Measurements from ENCODE around the gene NRF1. TPM values are rescaled to one million over a fixed set of nuclear protein-coding genes. Genes with fewer than 3 reads are reported as not detected.

NRF1 gene
- total and polyA plus RNA-seq, 2 of the 13 experiments (the other 11 are each of a cell fraction or from before 2014, with no cell fraction given) = 9.3 to 10.1 TPM

DNA sequence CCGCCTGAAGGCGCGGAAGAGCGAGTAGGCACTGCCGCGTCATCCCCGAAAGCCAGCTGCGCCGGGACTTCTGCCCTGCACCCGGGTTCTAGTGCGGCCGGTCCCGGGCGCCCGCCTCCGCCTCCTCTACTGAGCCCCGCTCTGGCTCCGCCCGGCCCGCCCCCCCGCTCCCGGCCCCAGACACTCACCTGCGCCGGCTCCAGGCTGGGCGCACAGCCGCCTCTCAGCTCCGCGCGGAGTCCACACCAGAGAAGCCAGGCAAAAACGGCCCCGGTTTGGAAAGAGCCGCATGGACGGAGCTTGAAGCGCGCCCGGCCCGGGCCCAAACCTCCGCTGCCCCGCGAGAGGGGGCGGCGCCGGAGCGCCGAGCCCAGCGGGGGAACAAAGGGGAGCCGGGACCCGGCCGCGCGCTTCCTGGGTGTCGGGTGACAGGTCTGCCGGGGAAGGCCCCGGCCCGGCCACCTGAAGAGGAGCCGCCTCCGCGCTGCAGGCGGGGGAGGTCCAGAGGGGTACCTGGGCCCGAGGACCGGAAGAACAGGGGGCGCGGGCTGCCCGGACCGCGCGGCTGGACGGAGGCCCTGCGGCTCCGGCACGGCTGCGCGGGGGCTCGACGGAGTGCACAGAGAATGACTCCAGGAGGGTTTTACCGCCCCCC lies 168.2 kb downstream of the NRF1 start (continued):
- TF ChIP-seq, protein P1, sequence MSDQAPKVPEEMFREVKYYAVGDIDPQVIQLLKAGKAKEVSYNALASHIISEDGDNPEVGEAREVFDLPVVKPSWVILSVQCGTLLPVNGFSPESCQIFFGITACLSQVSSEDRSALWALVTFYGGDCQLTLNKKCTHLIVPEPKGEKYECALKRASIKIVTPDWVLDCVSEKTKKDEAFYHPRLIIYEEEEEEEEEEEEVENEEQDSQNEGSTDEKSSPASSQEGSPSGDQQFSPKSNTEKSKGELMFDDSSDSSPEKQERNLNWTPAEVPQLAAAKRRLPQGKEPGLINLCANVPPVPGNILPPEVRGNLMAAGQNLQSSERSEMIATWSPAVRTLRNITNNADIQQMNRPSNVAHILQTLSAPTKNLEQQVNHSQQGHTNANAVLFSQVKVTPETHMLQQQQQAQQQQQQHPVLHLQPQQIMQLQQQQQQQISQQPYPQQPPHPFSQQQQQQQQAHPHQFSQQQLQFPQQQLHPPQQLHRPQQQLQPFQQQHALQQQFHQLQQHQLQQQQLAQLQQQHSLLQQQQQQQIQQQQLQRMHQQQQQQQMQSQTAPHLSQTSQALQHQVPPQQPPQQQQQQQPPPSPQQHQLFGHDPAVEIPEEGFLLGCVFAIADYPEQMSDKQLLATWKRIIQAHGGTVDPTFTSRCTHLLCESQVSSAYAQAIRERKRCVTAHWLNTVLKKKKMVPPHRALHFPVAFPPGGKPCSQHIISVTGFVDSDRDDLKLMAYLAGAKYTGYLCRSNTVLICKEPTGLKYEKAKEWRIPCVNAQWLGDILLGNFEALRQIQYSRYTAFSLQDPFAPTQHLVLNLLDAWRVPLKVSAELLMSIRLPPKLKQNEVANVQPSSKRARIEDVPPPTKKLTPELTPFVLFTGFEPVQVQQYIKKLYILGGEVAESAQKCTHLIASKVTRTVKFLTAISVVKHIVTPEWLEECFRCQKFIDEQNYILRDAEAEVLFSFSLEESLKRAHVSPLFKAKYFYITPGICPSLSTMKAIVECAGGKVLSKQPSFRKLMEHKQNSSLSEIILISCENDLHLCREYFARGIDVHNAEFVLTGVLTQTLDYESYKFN (CRISPR knock-in tag; conservative IDR thresholded peaks at IDR 0.05) = 0 out of 2 replicates have a peak, but pooled peaks have one; percentile 12
- TF ChIP-seq NR1H2 (CRISPR knock-in tag; IDR thresholded peaks at IDR 0.05; ENCODE audit: borderline replicate concordance, low read depth) (no peak), TGIF2 (CRISPR knock-in tag; IDR thresholded peaks at IDR 0.05) (no peak), ZFY (CRISPR knock-in tag; IDR thresholded peaks at IDR 0.05) (peak; percentile 65), ZNF598 (CRISPR knock-in tag; IDR thresholded peaks at IDR 0.05; ENCODE audit: borderline replicate concordance) (no peak), POLR2AphosphoS5 (IDR thresholded peaks at IDR 0.05; ENCODE audit: low read depth, low read length) (peak; percentile 21; the same call in 1 of the 2 replicates), ZNF235 (CRISPR knock-in tag; IDR thresholded peaks at IDR 0.05; ENCODE audit: borderline replicate concordance) (no peak), SAP130 (CRISPR knock-in tag; IDR thresholded peaks at IDR 0.05; ENCODE audit: low read depth) (peak; percentile 53)
- TF ChIP-seq, protein P2, sequence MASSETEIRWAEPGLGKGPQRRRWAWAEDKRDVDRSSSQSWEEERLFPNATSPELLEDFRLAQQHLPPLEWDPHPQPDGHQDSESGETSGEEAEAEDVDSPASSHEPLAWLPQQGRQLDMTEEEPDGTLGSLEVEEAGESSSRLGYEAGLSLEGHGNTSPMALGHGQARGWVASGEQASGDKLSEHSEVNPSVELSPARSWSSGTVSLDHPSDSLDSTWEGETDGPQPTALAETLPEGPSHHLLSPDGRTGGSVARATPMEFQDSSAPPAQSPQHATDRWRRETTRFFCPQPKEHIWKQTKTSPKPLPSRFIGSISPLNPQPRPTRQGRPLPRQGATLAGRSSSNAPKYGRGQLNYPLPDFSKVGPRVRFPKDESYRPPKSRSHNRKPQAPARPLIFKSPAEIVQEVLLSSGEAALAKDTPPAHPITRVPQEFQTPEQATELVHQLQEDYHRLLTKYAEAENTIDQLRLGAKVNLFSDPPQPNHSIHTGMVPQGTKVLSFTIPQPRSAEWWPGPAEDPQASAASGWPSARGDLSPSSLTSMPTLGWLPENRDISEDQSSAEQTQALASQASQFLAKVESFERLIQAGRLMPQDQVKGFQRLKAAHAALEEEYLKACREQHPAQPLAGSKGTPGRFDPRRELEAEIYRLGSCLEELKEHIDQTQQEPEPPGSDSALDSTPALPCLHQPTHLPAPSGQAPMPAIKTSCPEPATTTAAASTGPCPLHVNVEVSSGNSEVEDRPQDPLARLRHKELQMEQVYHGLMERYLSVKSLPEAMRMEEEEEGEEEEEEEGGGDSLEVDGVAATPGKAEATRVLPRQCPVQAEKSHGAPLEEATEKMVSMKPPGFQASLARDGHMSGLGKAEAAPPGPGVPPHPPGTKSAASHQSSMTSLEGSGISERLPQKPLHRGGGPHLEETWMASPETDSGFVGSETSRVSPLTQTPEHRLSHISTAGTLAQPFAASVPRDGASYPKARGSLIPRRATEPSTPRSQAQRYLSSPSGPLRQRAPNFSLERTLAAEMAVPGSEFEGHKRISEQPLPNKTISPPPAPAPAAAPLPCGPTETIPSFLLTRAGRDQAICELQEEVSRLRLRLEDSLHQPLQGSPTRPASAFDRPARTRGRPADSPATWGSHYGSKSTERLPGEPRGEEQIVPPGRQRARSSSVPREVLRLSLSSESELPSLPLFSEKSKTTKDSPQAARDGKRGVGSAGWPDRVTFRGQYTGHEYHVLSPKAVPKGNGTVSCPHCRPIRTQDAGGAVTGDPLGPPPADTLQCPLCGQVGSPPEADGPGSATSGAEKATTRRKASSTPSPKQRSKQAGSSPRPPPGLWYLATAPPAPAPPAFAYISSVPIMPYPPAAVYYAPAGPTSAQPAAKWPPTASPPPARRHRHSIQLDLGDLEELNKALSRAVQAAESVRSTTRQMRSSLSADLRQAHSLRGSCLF (CRISPR knock-in tag; IDR thresholded peaks at IDR 0.05; ENCODE audit: borderline replicate concordance) = no peak
- TF ChIP-seq, protein P3, sequence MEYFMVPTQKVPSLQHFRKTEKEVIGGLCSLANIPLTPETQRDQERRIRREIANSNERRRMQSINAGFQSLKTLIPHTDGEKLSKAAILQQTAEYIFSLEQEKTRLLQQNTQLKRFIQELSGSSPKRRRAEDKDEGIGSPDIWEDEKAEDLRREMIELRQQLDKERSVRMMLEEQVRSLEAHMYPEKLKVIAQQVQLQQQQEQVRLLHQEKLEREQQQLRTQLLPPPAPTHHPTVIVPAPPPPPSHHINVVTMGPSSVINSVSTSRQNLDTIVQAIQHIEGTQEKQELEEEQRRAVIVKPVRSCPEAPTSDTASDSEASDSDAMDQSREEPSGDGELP (IDR thresholded peaks at IDR 0.05; ENCODE audit: borderline replicate concordance, low read depth) = peak; percentile 14; the same call in 1 of the 2 replicates
- TF ChIP-seq, protein P4, sequence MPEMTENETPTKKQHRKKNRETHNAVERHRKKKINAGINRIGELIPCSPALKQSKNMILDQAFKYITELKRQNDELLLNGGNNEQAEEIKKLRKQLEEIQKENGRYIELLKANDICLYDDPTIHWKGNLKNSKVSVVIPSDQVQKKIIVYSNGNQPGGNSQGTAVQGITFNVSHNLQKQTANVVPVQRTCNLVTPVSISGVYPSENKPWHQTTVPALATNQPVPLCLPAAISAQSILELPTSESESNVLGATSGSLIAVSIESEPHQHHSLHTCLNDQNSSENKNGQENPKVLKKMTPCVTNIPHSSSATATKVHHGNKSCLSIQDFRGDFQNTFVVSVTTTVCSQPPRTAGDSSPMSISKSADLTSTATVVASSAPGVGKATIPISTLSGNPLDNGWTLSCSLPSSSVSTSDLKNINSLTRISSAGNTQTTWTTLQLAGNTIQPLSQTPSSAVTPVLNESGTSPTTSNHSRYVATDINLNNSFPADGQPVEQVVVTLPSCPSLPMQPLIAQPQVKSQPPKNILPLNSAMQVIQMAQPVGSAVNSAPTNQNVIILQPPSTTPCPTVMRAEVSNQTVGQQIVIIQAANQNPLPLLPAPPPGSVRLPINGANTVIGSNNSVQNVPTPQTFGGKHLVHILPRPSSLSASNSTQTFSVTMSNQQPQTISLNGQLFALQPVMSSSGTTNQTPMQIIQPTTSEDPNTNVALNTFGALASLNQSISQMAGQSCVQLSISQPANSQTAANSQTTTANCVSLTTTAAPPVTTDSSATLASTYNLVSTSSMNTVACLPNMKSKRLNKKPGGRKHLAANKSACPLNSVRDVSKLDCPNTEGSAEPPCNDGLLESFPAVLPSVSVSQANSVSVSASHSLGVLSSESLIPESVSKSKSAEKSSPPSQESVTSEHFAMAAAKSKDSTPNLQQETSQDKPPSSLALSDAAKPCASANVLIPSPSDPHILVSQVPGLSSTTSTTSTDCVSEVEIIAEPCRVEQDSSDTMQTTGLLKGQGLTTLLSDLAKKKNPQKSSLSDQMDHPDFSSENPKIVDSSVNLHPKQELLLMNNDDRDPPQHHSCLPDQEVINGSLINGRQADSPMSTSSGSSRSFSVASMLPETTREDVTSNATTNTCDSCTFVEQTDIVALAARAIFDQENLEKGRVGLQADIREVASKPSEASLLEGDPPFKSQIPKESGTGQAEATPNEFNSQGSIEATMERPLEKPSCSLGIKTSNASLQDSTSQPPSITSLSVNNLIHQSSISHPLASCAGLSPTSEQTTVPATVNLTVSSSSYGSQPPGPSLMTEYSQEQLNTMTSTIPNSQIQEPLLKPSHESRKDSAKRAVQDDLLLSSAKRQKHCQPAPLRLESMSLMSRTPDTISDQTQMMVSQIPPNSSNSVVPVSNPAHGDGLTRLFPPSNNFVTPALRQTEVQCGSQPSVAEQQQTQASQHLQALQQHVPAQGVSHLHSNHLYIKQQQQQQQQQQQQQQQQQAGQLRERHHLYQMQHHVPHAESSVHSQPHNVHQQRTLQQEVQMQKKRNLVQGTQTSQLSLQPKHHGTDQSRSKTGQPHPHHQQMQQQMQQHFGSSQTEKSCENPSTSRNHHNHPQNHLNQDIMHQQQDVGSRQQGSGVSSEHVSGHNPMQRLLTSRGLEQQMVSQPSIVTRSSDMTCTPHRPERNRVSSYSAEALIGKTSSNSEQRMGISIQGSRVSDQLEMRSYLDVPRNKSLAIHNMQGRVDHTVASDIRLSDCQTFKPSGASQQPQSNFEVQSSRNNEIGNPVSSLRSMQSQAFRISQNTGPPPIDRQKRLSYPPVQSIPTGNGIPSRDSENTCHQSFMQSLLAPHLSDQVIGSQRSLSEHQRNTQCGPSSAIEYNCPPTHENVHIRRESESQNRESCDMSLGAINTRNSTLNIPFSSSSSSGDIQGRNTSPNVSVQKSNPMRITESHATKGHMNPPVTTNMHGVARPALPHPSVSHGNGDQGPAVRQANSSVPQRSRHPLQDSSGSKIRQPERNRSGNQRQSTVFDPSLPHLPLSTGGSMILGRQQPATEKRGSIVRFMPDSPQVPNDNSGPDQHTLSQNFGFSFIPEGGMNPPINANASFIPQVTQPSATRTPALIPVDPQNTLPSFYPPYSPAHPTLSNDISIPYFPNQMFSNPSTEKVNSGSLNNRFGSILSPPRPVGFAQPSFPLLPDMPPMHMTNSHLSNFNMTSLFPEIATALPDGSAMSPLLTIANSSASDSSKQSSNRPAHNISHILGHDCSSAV (CRISPR knock-in tag; IDR thresholded peaks at IDR 0.05; ENCODE audit: borderline replicate concordance) = no peak
